ENCODE measurements around the gene PFKM. TPM values are rescaled to one million over a fixed set of nuclear protein-coding genes. Genes with fewer than 3 reads are reported as not detected.
"Not testable (repeated sequence)": the region's sequence is repeated elsewhere in the genome, so short reads cannot be mapped to it uniquely, and the experiment has no call there.

The PFKM gene
- total and polyA plus RNA-seq, 8 donors: 7.0 to 27.5 (median 11.3) TPM

GRCh38 chr12:48109424-48109823 is 9.7 kb upstream of the PFKM start:
- Histone ChIP-seq H3K27me3 (no peaks in the 10 kb centered on the region), H3K36me3 (no peaks in the 10 kb centered on the region), H3K9me3 (no peaks in the 10 kb centered on the region), H3K4me1 (peaks cover 5 to 12% (median 9%) of the 10 kb centered on the region in 3 donors), H3K27ac (no peak overlapping the region), H3K4me3 (no peak overlapping the region)
- FAIRE-seq (no peak), ATAC-seq (no peak), DNase-seq (no peak)
- intact Hi-C loops (cut with DNase I): no loop called here
- no peak for TF ChIP-seq CTCF (IDR thresholded peaks at IDR 0.05)

GRCh38 chr12:48110691-48111311 is 8.4 kb upstream of the PFKM start:
- Histone ChIP-seq H3K27me3 (no peaks in the 10 kb centered on the region), H3K4me1 (peaks cover 0 to 6% (median 4%) of the 10 kb centered on the region in 3 donors), H3K4me3 (no peak overlapping the region), H3K27ac (no peak overlapping the region), H3K9me3 (no peaks in the 10 kb centered on the region), H3K36me3 (no peaks in the 10 kb centered on the region)
- intact Hi-C loops (cut with DNase I): no loop called here
- DNase-seq (no peak), FAIRE-seq (no peak), ATAC-seq (no peak)
- no peak for TF ChIP-seq CTCF (IDR thresholded peaks at IDR 0.05)
- 75 to 79% methylated on average over 1 of the region's 1 CpG for WGBS, 2 donors

GRCh38 chr12:48111312-48111693 is 7.9 kb upstream of the PFKM start:
- DNase-seq; ATAC-seq; H3K9me3 ChIP-seq; H3K27me3 ChIP-seq; H3K4me1 ChIP-seq; H3K4me3 ChIP-seq; intact Hi-C loops (cut with DNase I); H3K36me3 ChIP-seq; H3K27ac ChIP-seq; FAIRE-seq: not testable (repeated sequence)
- WGBS, 2 donors: 90 to 96% methylated on average over 5 of the region's 5 CpGs

GRCh38 chr12:48115957-48116356 is 3.2 kb upstream of the PFKM start:
- DNase-seq (no peak), FAIRE-seq (no peak), ATAC-seq (no peak)
- no peak for TF ChIP-seq CTCF (IDR thresholded peaks at IDR 0.05)
- H3K4me1 ChIP-seq: peaks cover 0 to 8% (median 0%) of the 10 kb centered on the region in 3 donors
- no peak overlapping the region for H3K27ac ChIP-seq
- no peak overlapping the region for H3K4me3 ChIP-seq
- intact Hi-C loops (cut with DNase I): no loop called here
- H3K36me3 ChIP-seq: no peaks in the 10 kb centered on the region
- 88 to 93% methylated on average over 1 of the region's 1 CpG for WGBS, 2 donors
- H3K27me3 ChIP-seq: no peaks in the 10 kb centered on the region
- H3K9me3 ChIP-seq: no peaks in the 10 kb centered on the region

- TF ChIP-seq CTCF (IDR thresholded peaks at IDR 0.05): no peak
- WGBS, 2 donors: 31 to 40% methylated on average over 3 of the region's 3 CpGs
- Histone ChIP-seq H3K36me3 (no peaks in the 10 kb centered on the region), H3K4me3 (peak overlapping the region in 1 of 4 donors; percentile 54), H3K27me3 (no peaks in the 10 kb centered on the region), H3K27ac (no peak overlapping the region), H3K9me3 (no peaks in the 10 kb centered on the region), H3K4me1 (peaks cover 0 to 8% (median 0%) of the 10 kb centered on the region in 3 donors)
- ATAC-seq (no peak), FAIRE-seq (no peak), DNase-seq (no peak)
- intact Hi-C loops (cut with DNase I): no loop called here
Observed at GRCh38 chr12:48118284-48118871, 786 bp upstream of the PFKM start.
